Activated CD4-positive, CD25-positive, alpha-beta regulatory T cell (primary cell): Measurements from ENCODE around the gene SGIP1.
A peak's percentile ranks its signal among the peaks of the same experiment; 100 is the strongest.
"Not testable (repeated sequence)": the region's sequence is repeated elsewhere in the genome, so short reads cannot be mapped to it uniquely, and the experiment has no call there.

ENCODE experiments used
- DNase-seq, 4 experiments: peaks; one replicate each; lab custom pipeline; 2025; lab: John Stamatoyannopoulos, UW

The SGIP1 gene

GRCh38 chr1:66729523-66729922, 195.6 kb downstream of the SGIP1 start:
- no peak for DNase-seq

GRCh38 chr1:66730462-66730861, 196.5 kb downstream of the SGIP1 start:
- no peak for DNase-seq

- DNase-seq: no peak
Observed at GRCh38 chr1:66731170-66731865, 197.4 kb downstream of the SGIP1 start.

- DNase-seq: no peak
Observed at GRCh38 chr1:66732407-66733166, 198.6 kb downstream of the SGIP1 start.

- no peak for DNase-seq
Observed at GRCh38 chr1:66733348-66734017, 199.5 kb downstream of the SGIP1 start.

- not testable (repeated sequence) for DNase-seq
Observed at GRCh38 chr1:66734531-66734930, 200.6 kb downstream of the SGIP1 start.

- no peak for DNase-seq
Observed at GRCh38 chr1:66737836-66738235, 203.9 kb downstream of the SGIP1 start.

- no peak for DNase-seq
Observed at GRCh38 chr1:66739401-66740157, 205.6 kb downstream of the SGIP1 start.

- DNase-seq: no peak
Observed at GRCh38 chr1:66745451-66745850, 211.5 kb downstream of the SGIP1 start.

GRCh38 chr1:66747501-66747900, 213.5 kb downstream of the SGIP1 start:
- DNase-seq: no peak

- no peak for DNase-seq
Observed at GRCh38 chr1:66750577-66750976, 216.6 kb downstream of the SGIP1 start.

GRCh38 chr1:66751160-66751559, 217.2 kb downstream of the SGIP1 start:
- no peak for DNase-seq

GRCh38 chr1:66752000-66752592, 218.1 kb downstream of the SGIP1 start, which contains the start of gene DYNLT5:
Gene DYNLT5 (plus strand): TSS chr1:66752459. CDS start chr1:66754659, 2,200 bp downstream.
- DNase-seq: no peak

GRCh38 chr1:66752671-66753371, 218.9 kb downstream of the SGIP1 start:
- no peak for DNase-seq

- DNase-seq: no peak
Observed at GRCh38 chr1:66757722-66758240, 223.8 kb downstream of the SGIP1 start.

- no peak for DNase-seq
Observed at GRCh38 chr1:66758241-66758755, 224.3 kb downstream of the SGIP1 start.

GRCh38 chr1:66760506-66760905, 226.6 kb downstream of the SGIP1 start:
- no peak for DNase-seq

GRCh38 chr1:66761221-66761620, 227.3 kb downstream of the SGIP1 start:
- no peak for DNase-seq

- DNase-seq: peak in 3 of 4 experiments; percentile 10 to 33 (median 24)
Observed at GRCh38 chr1:66764994-66765578, 231.1 kb downstream of the SGIP1 start.

- no peak for DNase-seq
Observed at GRCh38 chr1:66767626-66768025, 233.7 kb downstream of the SGIP1 start.
